Spleen (tissue), 11 donors: ENCODE data around the gene AK6. TPM values are rescaled to one million over a fixed set of nuclear protein-coding genes. Genes with fewer than 3 reads are reported as not detected.
"Not testable (repeated sequence)": the region's sequence is repeated elsewhere in the genome, so short reads cannot be mapped to it uniquely, and the experiment has no call there.

Experiments
- DNase-seq: peaks from one replicate; pipeline ENCODE4 v3.0.0-alpha.2; 2020
- H3K27ac ChIP-seq, 8 donors: fragments of 200-600 bp; sonication (generic) in 7 of 8; 1 replicate in 4 of 8; 2 replicates in 4 of 8; pipeline versions ENCODE4 v1.5.0 to v1.8.0; 2016 to 2021; ENCODE audit warnings: inconsistent platforms in 4 of 8, mild to moderate bottlenecking in 4 of 8, moderate library complexity in 1 of 8
- H3K27me3 ChIP-seq, 7 donors: fragments of 200-600 bp; sonication (generic) in 6 of 7; replicated peaks in 1 of 7; 1 replicate in 4 of 7; 2 replicates in 3 of 7; pipeline versions ENCODE4 v1.5.0 to v1.8.0; 2016 to 2021; ENCODE audit warnings: inconsistent platforms in 3 of 7, mild to moderate bottlenecking in 1 of 7
- H3K36me3 ChIP-seq, 6 donors: fragments of 200-600 bp; sonication (generic) in 5 of 6; 1 replicate in 4 of 6; 2 replicates in 2 of 6; pipeline versions ENCODE4 v1.5.0 to v1.8.0; 2016 to 2021; ENCODE audit warnings: inconsistent platforms in 2 of 6
- H3K4me1 ChIP-seq, 6 donors: fragments of 200-600 bp; sonication (generic) in 5 of 6; 1 replicate in 3 of 6; 2 replicates in 3 of 6; pipeline versions ENCODE4 v1.5.0 to v1.8.0; 2016 to 2021; ENCODE audit warnings: inconsistent platforms in 3 of 6
- H3K4me3 ChIP-seq, 8 donors: fragments of 200-600 bp; sonication (generic) in 7 of 8; 1 replicate in 4 of 8; 2 replicates in 4 of 8; pipeline versions ENCODE4 v1.5.0 to v1.8.0; 2016 to 2021; ENCODE audit warnings: inconsistent platforms in 4 of 8, mild to moderate bottlenecking in 4 of 8, moderate library complexity in 2 of 8
- H3K9me3 ChIP-seq, 8 donors: fragments of 200-600 bp; sonication (generic) in 7 of 8; 1 replicate in 4 of 8; 2 replicates in 4 of 8; pipeline versions ENCODE4 v1.5.0 to v1.8.0; 2016 to 2021; ENCODE audit warnings: inconsistent platforms in 4 of 8
- CTCF ChIP-seq, 11 experiments: fragments of 200-600 bp in 7 of 11; fragments of 450-650 bp in 4 of 11; sonication (generic) in 4 of 11; IDR thresholded peaks in 8 of 11; conservative IDR thresholded peaks in 3 of 11; 1 replicate in 7 of 11; 2 replicates in 4 of 11; pipeline versions ENCODE4 v1.4.0 to v1.8.0; 2016 to 2021; ENCODE audit warnings: antibody characterized with exemption in 11 of 11, inconsistent platforms in 4 of 11, mild to moderate bottlenecking in 1 of 11
- POLR2A ChIP-seq, 3 donors: fragments of 450-650 bp; IDR thresholded peaks; one replicate each; pipeline ENCODE4 v1.5.1; 2017; ENCODE audit warnings: antibody characterized with exemption in 3 of 3, mild to moderate bottlenecking in 1 of 3
- POLR2AphosphoS5 ChIP-seq, 3 donors: sonication (generic); formaldehyde crosslinking; IDR thresholded peaks; one replicate each; pipeline ENCODE4 v1.5.1; 2017; ENCODE audit warnings: antibody characterized with exemption in 3 of 3
- WGBS, 5 donors: extraction: QIAGEN DNeasy Blood & Tissue Kit in 3 of 5; methylation state at CpG; one replicate each; pipeline versions ENCODE4 v1.1.5 to v1.1.7; 2013 to 2018; 5-methylcytosine and 5-hydroxymethylcytosine counted together
- intact Hi-C: fragments of 100-400 bp; cut with DNase I; formaldehyde crosslinking; loops from one replicate; pipeline ENCODE4 v1.15.0; 2023; ENCODE audit warnings: low total_unique reads
- polyA plus RNA-seq, 3 donors: library from polyadenylated mRNA; stranded (reverse); fragments of 200-250 nt; gene quantifications; one replicate each; pipeline ENCODE4 v1.2.1, GENCODE V29; 2013
- total RNA-seq, 7 donors: library from RNA; depleted of rRNA in 3 of 7; stranded (reverse); fragments of >200 nt in 3 of 7; fragmentation: NEBNext Ultra II Directional in 4 of 7; extraction: Animal tissue kit (Norgen Biotek cat#: 25700) in 4 of 7; gene quantifications; one replicate each; pipeline versions ENCODE4 v1.1.0 to v1.2.1, GENCODE V29; 2016 to 2021
- donor health status: healthy with polysubstance abuse.
- donor health status: DM: no; HTN: no; CAD: no; lungs with moderate emphysema.
- donor health status: DM: no; HTN: no; CAD: no.
- donor health status: Bipolar disorder and iron deficiency.
- donor health status: healthy.
- donor health status: DM: no; HTN: no; CAD: no.
- donor health status: DM: yes; HTN: yes; CAD: no.

AK6 gene
- total and polyA plus RNA-seq, 10 donors = 16.9 to 39.7 (median 26.4) TPM

GRCh38 chr5:69378376-69378775, 9.1 kb upstream of the AK6 start:
- DNase-seq = no peak
- peaks cover 2 to 93% (median 50%) of the 10 kb centered on the region in 6 donors for H3K36me3 ChIP-seq
- intact Hi-C loops = no loop called here

GRCh38 chr5:69374911-69375446, 5.7 kb upstream of the AK6 start:
- peak overlapping the region in 1 of 8 donors; percentile 4 for H3K4me3 ChIP-seq
- TF ChIP-seq POLR2A (IDR thresholded peaks at IDR 0.05) = no peak
- TF ChIP-seq POLR2AphosphoS5 (IDR thresholded peaks at IDR 0.05) = no peak
- TF ChIP-seq CTCF (IDR thresholded peaks at IDR 0.05 in 8 of 11, conservative IDR thresholded peaks at IDR 0.05 in 3 of 11) = no peak
- H3K27me3 ChIP-seq = no peaks in the 10 kb centered on the region
- H3K27ac ChIP-seq = peak overlapping the region in 5 of 8 donors; percentile 7 to 73 (median 50)
- peaks cover 11 to 44% (median 24%) of the 10 kb centered on the region in 6 donors for H3K4me1 ChIP-seq
- WGBS, 5 donors = 77 to 83% (median 83%) methylated on average over 4 of the region's 4 CpGs
- intact Hi-C loops = no loop called here
- no peak for DNase-seq
- peaks cover 0 to 59% (median 28%) of the 10 kb centered on the region in 6 donors for H3K36me3 ChIP-seq
- H3K9me3 ChIP-seq = no peaks in the 10 kb centered on the region

More at GRCh38 chr5:69378376-69378775, 9.1 kb upstream of the AK6 start:
- Histone ChIP-seq H3K27me3 (no peaks in the 10 kb centered on the region), H3K4me3 (no peak overlapping the region), H3K9me3 (no peaks in the 10 kb centered on the region), H3K27ac (no peak overlapping the region), H3K4me1 (peaks cover 0 to 13% (median 0%) of the 10 kb centered on the region in 6 donors)
- TF ChIP-seq POLR2AphosphoS5 (IDR thresholded peaks at IDR 0.05) = no peak
- no peak for TF ChIP-seq POLR2A (IDR thresholded peaks at IDR 0.05)
- no peak for TF ChIP-seq CTCF (IDR thresholded peaks at IDR 0.05 in 8 of 11, conservative IDR thresholded peaks at IDR 0.05 in 3 of 11)

- 95 to 99% (median 98%) methylated on average over 5 of the region's 5 CpGs for WGBS, 5 donors
- no peak for TF ChIP-seq POLR2A (IDR thresholded peaks at IDR 0.05)
- TF ChIP-seq CTCF (IDR thresholded peaks at IDR 0.05 in 8 of 11, conservative IDR thresholded peaks at IDR 0.05 in 3 of 11) = no peak
- no peak for TF ChIP-seq POLR2AphosphoS5 (IDR thresholded peaks at IDR 0.05)
- intact Hi-C loops = no loop called here
These were observed 3.1 kb upstream of the AK6 start for GRCh38 chr5:69372394-69372793.

GRCh38 chr5:69370335-69370734, 1.0 kb upstream of the AK6 start:
- WGBS, 5 donors = 2 to 5% (median 3%) methylated on average over 16 of the region's 16 CpGs
- H3K27ac ChIP-seq = peak overlapping the region in 5 of 8 donors; percentile 96 to 99 (median 98)
- H3K27me3 ChIP-seq, H3K9me3 ChIP-seq, intact Hi-C loops: not testable (repeated sequence)
- DNase-seq = peak; percentile 77
- peaks cover 21 to 76% (median 50%) of the 10 kb centered on the region in 6 donors for H3K4me1 ChIP-seq
- peak overlapping the region; percentile 54 to 97 (median 88) for H3K4me3 ChIP-seq
- peaks cover 0 to 42% (median 22%) of the 10 kb centered on the region in 6 donors for H3K36me3 ChIP-seq

More at GRCh38 chr5:69372394-69372793, 3.1 kb upstream of the AK6 start:
- no peak overlapping the region for H3K27ac ChIP-seq
- no peak overlapping the region for H3K4me3 ChIP-seq
- H3K27me3 ChIP-seq = no peaks in the 10 kb centered on the region
- DNase-seq = no peak
- peaks cover 21 to 59% (median 39%) of the 10 kb centered on the region in 6 donors for H3K4me1 ChIP-seq
- H3K9me3 ChIP-seq = no peaks in the 10 kb centered on the region
- H3K36me3 ChIP-seq = peaks cover 0 to 39% (median 17%) of the 10 kb centered on the region in 6 donors
